ENCODE data around the gene TMEM183A.

Gene TMEM183A

DNA sequence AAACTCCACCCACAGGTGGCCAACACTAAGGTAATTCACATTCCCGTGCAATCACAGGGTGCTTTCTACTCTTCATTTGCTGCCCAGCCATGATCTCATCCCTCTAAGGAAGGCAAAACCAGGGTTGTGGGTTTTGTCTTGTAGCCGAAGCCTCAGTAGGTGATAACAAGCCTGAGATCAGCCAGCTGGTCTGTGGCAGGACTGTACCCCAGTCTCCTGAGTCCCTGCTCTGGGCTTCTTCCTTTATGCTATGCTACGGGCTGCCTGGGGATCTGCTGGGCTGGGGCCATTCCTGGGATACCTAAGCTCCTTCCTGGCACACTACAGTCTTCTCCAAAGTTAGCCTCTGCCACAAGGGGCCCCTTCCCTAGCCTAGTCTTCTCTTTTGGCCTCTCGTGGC is 29.0 kb downstream of the TMEM183A start:
- no peak overlapping the region for H3K4me3 ChIP-seq (ENCODE audit: low read depth, low read length)
- in situ Hi-C loops (cut with HindIII; ENCODE audit: low sequenced_read_pairs): no loop called here
- TF ChIP-seq, protein P1, sequence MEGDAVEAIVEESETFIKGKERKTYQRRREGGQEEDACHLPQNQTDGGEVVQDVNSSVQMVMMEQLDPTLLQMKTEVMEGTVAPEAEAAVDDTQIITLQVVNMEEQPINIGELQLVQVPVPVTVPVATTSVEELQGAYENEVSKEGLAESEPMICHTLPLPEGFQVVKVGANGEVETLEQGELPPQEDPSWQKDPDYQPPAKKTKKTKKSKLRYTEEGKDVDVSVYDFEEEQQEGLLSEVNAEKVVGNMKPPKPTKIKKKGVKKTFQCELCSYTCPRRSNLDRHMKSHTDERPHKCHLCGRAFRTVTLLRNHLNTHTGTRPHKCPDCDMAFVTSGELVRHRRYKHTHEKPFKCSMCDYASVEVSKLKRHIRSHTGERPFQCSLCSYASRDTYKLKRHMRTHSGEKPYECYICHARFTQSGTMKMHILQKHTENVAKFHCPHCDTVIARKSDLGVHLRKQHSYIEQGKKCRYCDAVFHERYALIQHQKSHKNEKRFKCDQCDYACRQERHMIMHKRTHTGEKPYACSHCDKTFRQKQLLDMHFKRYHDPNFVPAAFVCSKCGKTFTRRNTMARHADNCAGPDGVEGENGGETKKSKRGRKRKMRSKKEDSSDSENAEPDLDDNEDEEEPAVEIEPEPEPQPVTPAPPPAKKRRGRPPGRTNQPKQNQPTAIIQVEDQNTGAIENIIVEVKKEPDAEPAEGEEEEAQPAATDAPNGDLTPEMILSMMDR (IDR thresholded peaks at IDR 0.05; ENCODE audit: low read depth, low read length): no peak
- no peak for DNase-seq (ENCODE audit: low read depth, low spot score)

DNA sequence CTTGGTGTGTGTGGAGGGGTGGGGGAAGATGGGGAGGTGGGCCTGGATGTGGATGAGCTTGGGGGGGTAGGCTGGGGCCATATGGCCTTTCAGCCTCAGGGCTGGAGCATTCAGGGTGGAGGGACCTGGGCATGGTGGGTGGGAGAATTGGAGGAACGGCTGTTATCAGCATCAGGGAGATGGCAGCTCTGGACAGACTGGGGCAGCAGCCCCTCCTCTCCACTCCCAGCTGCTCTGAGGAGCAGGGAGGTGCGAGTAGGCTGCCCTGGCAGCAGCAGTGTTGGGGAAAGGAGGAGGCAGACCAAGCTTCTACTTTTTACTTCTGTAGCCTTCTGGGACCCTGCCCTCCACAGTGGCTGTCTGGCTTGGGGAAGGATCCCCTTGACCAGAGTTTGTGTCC is 29.4 kb downstream of the TMEM183A start:
- TF ChIP-seq, protein P1 (IDR thresholded peaks at IDR 0.05; ENCODE audit: low read depth, low read length): no peak
- in situ Hi-C loops (cut with HindIII; ENCODE audit: low sequenced_read_pairs): no loop called here
- DNase-seq (ENCODE audit: low read depth, low spot score): no peak
- no peak overlapping the region for H3K4me3 ChIP-seq (ENCODE audit: low read depth, low read length)

DNA sequence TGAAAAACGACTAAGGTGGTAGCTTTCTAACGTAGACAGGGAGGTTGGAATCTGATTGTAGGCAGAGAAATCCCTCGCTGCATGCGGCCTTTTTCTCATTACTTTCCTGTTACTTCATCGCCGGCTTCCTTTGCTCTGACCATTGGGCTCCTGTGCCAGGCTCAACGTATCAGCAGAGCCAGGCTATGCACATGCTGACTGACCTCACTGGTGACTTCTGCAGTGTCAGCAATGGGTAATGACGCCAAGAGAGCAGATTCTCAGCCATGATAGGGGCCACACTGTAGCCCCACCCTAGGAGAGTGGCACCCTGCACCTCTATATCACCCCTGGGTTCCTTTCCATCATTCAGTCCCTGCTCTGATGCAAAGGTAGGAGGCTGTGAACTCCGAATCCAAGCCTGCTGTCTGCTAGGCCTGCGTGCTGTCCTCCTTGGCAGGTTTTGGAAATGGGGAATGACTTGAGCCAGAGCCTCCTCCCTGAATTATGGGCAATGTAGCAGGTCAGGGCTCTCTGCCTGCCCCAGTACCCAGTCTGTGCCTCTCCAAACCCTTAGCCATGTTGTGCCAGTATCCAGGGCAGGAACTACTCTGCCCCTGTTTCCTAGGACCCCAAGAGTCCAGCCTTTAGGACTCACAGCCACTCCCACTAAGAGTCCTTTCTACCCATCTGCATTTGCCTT is 30.5 kb downstream of the TMEM183A start:
- DNase-seq (ENCODE audit: low read depth, low spot score): no peak
- TF ChIP-seq, protein P1 (IDR thresholded peaks at IDR 0.05; ENCODE audit: low read depth, low read length): no peak
- H3K4me3 ChIP-seq (ENCODE audit: low read depth, low read length): no peak overlapping the region
- in situ Hi-C loops (cut with HindIII; ENCODE audit: low sequenced_read_pairs): no loop called here

DNA sequence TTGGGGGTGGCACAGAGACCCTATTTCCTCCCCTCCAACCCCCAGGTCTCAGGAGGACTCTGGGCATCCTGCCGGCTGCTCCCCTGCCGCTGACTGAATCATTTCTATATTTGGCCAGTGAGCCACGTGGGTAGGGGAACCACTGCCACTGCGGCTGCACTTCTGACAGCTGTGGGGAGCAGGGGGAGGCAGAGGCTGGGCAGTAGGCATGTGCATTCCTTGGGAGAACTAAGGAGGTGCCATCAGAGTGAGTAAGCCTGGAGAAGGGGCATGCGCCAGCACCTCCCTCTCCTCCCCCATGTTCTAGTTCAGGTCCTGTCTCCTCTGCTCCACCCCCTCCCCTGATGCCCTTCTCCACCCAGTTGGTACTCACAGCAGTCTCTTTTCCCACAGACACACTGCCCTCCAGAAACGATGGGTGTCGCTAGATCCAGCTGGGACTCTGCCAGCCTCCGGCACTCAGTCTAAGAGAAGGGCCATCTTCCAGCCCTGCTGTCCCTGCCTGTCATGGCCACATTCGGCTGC is 31.1 kb downstream of the TMEM183A start:
- in situ Hi-C loops (cut with HindIII; ENCODE audit: low sequenced_read_pairs): no loop called here
- no peak overlapping the region for H3K4me3 ChIP-seq (ENCODE audit: low read depth, low read length)
- TF ChIP-seq, protein P1 (IDR thresholded peaks at IDR 0.05; ENCODE audit: low read depth, low read length): no peak
- peak; percentile 66 for DNase-seq (ENCODE audit: low read depth, low spot score)

DNA sequence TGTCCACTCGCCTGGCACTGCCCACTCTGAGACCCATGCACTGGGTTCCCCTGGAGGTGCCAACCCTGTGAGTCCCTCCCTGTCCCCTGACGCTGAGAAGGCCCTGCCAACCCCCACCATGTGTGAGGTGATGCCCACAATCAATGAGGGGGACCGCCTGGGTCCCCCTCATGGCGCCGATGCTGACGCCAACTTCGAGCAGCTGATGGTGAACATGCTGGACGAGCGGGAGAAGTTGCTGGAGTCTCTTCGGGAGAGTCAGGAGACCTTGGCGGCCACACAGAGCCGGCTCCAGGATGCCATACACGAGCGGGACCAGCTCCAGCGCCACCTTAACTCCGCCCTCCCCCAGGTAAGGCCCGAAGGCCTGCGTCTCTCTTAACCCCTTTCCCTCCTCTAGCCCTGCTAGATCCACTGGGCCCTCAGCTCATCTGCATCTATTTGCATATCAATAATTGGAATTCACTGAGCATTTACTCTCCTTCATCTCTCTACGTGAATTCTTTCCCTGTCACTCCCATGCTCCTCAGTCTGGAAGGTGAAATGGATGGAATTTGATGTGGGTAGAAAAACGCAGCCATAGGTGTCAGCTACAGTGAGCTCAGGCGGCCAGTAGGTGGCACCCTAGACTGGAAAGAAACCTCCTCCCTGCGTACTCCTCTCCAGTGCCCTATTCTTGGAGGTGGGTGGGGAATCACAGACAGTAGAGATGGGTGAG is 31.9 kb downstream of the TMEM183A start:
- in situ Hi-C loops (cut with HindIII; ENCODE audit: low sequenced_read_pairs): no loop called here
- peak; percentile 55 for DNase-seq (ENCODE audit: low read depth, low spot score)
- no peak overlapping the region for H3K4me3 ChIP-seq (ENCODE audit: low read depth, low read length)
- TF ChIP-seq, protein P1 (IDR thresholded peaks at IDR 0.05; ENCODE audit: low read depth, low read length): peak; percentile 94

DNA sequence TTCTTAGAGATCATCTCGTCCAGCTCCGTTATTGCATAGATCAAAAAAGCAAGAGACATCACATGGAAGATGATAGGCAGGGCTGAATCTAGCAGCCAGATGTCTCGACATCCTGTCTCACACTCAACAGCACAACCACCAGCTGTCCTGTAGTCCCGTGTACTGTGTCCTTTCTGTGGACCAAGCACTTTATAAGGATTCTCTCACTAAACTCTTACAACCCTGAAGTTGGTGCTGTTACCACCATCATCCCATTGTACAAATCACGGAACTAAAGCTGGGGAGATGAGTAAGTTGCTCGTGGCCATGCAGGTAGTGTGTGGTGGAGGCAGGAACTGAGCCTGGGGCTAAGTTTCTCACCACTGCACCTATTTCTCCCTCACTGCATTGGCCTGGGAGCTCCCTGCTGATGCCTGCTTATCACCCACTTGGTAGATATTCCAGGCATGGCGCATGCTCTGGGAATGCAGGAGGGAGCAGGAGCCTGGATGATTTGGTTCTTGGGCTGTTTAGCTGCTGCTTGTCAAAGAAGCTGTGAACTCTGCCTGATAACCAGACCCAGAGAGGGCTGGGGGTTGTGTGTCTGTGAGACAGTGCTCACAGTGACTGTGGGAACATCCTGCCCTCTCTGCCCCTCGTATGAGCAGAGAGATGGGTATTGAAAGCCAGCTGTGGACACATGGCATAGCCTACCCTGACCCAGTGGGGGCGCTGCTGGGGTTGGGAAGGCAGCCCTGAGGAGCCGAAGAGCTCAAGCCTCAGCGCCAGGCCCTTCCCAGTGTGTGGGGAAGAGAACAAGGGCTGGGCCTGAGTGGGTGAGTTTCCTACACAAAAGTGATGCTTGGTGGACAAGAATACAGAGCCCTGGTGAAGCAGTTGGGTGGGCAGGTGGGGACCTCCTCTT is 32.7 kb downstream of the TMEM183A start:
- no peak for DNase-seq (ENCODE audit: low read depth, low spot score)
- no peak overlapping the region for H3K4me3 ChIP-seq (ENCODE audit: low read depth, low read length)
- in situ Hi-C loops (cut with HindIII; ENCODE audit: low sequenced_read_pairs): no loop called here
- TF ChIP-seq, protein P1 (IDR thresholded peaks at IDR 0.05; ENCODE audit: low read depth, low read length): peak; percentile 32
